GM19397 (cell line): ENCODE measurements around the gene ACTL6B.
"Not testable (repeated sequence)": the region's sequence is repeated elsewhere in the genome, so short reads cannot be mapped to it uniquely, and the experiment has no call there.

ENCODE experiments used
- ATAC-seq: cut with Tn5 transposase; IDR thresholded peaks from one replicate; pipeline ENCODE4 v1.9.1; 2021; ENCODE audit warnings: mild to moderate bottlenecking, moderate library complexity; ENCODE audit not compliant: unreplicated experiment

The ACTL6B gene

DNA sequence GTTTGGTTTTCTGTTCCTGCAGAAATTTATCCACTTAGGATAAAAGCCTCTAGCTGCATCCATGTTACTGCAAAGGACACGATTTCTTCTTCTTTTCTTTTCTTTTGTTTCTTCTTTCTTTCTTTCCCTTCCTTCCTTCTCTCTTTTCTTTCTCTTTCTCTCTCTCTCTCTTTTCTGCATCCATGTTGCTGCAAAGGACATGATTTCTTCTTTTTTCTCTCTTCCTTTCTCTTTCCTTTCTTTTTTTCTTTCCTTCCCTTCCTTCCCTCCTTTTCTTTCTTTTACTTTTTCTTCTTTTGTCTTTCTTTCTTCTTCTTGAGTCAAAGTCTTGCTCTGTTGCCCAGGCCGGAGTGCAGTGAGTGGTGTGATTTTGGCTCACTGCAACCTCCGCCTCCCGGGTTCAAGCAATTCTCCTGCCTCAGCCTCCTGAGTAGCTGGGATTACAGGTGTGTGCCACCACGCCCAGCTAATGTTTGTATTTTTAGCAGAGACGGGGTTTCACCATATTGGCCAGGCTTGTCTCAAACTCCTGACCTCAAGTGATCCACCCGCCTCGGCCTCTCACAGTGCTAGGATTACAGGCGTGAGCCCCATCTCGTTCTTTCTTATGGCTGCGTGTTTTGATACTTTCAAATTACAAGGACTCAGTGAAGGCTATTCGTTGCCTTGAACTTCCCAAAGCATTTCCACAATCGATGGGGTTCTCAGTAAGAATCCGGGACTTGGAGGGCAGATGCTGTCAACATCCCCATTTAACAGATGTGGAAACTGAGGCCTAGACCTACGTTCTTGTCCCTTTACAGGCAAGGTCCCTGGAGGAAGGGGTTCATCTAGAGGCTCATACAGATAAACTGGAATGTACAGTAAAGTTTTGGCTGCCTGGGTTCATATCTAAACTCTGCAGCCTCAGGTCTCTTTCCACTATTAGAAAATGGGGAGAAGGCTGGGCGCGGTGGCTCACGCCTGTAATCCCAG is 15.4 kb upstream of the ACTL6B start:
- ATAC-seq, result no peak

DNA sequence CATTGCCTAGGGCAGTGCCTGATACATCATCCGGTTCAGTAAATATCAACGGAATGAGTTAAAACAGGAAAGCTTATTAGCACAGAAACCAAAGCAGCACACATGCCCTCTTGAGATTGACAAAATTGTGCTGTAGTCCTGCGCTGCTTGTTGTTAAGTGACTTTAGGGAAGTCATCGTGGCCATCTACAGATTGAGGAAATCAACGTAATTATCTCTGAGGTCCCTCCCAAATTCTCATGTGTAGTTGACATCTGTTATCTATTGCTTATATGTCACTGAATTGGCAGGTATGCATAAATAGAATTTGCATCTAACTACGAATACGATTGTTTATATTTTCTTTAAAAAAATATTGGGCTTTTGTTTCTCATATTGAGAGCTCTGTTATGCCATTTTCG is 13.8 kb upstream of the ACTL6B start:
- no peak for ATAC-seq

DNA sequence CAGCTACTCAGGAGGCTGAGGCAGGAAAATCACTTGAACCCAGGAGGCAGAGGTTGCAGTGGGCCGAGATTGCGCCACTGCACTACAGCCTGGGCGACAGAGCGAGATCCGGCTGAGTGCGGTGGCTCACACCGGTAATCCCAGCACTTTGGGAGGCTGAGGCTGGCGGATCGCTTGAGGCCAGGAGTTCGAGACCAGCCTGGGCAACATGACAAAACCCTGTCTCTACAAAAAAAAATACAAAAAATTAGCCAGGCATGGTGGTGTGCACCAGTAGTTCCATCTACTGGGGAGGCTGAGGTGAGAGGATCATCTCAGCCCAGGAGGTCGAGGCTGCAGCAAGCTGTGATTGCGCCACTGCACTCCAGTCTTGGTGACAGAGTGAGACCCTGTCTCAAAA is 12.9 kb upstream of the ACTL6B start:
- ATAC-seq, result not testable (repeated sequence)

DNA sequence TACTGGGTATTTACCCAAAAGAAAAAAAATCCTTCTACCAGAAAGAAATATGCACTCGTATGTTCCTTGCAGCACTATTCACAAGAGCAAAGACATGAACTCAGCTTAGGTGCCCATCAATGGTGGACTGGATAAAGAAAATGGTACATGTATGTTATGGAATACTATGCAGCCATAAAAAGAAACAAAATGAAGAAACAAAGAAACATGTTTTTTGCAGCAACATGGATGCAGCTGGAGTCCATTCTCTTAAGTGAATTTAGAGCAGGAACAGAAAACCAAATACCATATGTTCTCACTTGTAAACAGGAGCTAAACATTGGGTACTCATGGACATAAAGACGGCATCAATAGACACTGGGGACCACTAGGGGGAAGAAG is 11.8 kb upstream of the ACTL6B start:
- no peak for ATAC-seq

- no peak for ATAC-seq
Measured at GRCh38 chr7:100667331-100668068, 11.3 kb upstream of the ACTL6B start.

GRCh38 chr7:100665168-100665726 is 9.0 kb upstream of the ACTL6B start:
- ATAC-seq, result no peak

DNA sequence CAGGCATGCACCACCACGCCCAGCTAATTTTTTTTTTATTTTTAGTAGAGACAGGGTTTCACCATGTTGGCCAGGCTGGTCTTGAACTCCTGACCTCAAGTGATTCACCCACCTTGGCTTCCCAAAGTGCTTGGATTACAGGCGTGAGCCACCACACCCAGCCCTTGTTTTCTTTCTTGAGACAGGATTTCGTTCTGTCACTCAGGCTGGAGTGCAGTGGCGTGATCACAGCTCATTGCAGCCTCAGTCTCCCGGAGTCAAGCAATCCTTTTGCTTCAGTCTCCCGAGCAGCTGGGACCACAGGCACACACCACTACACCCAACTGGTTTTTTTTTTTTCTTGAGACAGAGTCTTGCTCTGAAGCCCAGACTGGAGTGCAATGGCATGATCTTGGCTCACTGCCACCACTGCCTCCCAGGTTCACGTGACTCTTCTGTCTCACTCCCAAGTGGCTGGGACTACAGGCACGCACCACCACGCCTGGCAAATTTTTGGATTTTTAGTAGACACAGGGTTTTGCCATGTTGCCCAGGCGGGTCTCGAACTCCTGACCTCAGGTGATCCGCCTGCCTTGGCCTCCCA is 6.0 kb upstream of the ACTL6B start:
- not testable (repeated sequence) for ATAC-seq

GRCh38 chr7:100654908-100655831 is 1.1 kb downstream of the ACTL6B start:
- ATAC-seq, result no peak

- ATAC-seq, result no peak
Measured at GRCh38 chr7:100649826-100650565, 6.3 kb downstream of the ACTL6B start.

- ATAC-seq, result no peak
Measured at GRCh38 chr7:100642534-100642907, 13.7 kb downstream of the ACTL6B start.

- no peak for ATAC-seq
Measured at GRCh38 chr7:100641860-100642533, 14.3 kb downstream of the ACTL6B start.

GRCh38 chr7:100641463-100641859 is 14.8 kb downstream of the ACTL6B start, which contains the start of gene TFR2:
Gene TFR2 (minus strand): TSS chr7:100641552. CDS start chr7:100641509, 43 bp downstream.
- ATAC-seq, result no peak

DNA sequence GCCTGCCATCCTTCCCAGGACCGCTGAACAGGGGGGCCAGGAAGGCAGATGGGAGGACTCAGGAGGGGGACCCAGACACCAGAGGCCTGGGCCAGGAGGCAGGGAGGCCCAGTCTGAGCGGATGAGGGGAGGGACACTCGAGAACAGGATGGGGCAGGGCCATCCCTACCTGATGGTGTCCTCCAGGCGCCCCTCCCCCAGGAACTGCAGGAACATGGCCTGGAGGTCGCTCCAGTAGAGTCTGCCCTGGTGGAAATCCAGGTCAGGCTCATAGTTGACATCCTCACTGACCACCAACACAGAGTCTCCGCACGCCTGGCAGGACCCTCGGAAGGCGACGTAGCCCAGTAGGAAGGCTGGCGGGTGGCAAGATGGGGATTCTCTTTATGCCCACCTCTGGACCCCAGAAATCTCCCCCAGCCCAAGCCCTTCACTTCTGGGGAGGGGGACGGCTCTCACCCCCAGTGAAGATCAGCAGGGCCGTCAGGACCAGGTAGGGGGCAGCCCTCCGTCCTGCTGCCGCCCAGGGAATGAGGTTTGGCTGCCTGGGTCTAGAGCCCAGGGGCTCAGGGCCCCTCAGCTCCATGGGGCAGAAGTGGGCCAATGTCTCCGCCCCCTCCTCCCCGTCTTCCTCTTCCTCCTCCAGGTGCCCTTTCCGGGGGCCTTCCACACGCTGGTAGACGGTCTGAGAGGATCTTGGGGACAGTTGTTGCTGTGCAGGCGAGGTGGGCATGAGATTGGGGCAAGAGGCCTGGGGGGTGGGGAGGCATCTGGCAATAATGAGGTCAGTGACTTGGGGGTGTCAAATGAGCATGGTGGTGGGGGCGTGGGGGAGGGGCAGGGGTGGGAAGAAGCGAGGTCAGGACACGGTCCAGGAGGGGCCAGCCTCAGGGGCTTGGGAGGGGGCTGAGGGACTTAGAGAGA is 15.5 kb downstream of the ACTL6B start:
- no peak for ATAC-seq

DNA sequence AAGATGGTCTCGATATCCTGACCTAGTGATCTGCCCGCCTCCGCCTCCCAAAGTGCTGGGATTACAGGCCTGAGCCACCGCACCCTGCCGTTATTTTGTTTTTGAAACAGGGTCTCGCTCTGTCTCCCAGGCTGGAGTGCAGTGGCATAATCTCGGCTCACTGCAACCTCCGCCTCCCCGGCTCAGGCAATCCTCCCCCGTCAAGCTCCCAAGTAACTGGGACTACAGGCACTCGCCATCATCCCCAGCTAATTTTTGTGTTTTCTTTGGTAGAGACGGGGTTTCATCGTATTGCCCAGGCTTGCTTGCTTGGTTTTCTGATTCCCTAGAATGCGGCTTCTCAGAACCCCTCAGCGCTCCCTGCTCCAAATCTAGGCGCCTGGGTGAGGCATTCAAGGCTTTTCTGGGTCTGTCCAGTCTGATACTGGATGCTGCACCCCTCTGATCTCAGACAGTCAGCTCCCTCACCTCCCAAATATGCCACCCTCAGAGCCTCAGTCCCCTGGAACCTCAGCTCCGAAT is 16.2 kb downstream of the ACTL6B start:
- ATAC-seq, result no peak

DNA sequence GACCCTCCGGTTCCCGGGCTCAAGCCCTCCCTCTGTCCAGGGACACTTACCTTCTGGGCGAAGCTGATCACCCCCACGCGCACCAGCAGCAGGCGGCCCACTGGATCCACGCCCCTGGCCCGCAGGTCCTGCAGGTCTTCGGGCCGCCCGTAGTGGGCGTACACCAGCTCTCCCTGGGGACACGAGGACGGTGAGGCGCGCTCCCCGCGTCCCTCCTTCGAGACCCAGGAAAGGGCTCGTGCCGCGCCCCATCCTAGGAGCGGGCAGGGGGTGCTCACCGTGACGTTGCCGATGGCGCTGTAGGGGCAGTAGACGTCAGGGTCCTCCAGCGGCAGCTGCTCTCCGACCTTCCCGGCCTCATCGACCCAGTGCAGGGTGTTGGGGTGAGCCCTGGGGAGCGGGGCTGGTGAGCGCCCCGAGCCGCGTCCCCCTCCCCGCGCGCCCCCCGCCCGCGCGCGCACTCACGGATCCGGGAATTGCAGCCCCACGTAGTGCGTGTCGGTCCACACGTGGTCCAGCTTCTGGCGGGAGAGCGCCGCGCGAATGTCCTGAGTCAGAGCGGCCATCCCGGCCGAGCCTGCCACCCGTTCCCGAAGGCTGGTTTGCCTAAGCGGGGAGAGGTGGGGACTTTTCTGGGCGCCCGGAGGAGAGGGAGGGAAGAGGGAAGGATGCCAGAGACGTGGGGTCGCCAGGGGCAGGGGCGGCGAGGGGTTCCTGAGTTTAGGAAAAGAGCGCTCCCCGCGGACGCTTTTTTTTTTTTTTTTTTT is 23.1 kb downstream of the ACTL6B start:
- ATAC-seq, result no peak

DNA sequence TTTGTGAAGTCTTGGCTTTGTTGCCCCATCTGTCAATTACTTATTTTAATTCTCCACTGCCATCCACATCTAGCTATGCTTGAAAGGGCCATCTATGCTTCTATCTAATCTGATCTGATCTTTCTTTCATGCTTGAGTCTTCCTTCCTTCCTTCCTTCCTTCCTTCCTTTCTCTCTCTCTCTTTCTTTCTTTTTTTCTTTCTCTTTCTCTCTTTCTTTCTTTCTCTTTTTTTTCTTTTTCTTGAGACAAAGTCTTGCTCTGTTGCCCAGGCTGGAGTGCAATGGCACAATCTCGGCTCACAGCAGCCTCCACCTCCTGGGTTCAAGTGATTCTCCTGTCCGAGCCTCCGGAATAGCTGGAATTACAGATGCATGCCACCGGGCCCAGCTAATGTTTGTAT is 26.2 kb downstream of the ACTL6B start:
- no peak for ATAC-seq
